SK-N-SH (cell line): ENCODE results near the gene STPG2. TPM values are rescaled to one million over a fixed set of nuclear protein-coding genes. Genes with fewer than 3 reads are reported as not detected.

Experiments used
- CTCF ChIA-PET: fragments of 300-600, 350-600 bp; formaldehyde crosslinking; extraction: SDS; loops from one replicate; lab custom pipeline; 2021; lab: Yijun Ruan, JAX
- POLR2A ChIA-PET: fragments of 350-600 bp; sonication (Branson Sonifier 250); formaldehyde crosslinking; extraction: SDS; loops from one replicate; lab custom pipeline; 2020; ENCODE audit warnings: antibody characterized with exemption, inconsistent platforms; lab: Yijun Ruan, JAX
- DNase-seq: peaks from one replicate; pipeline ENCODE4 v3.0.0; 2012
- H2AFZ ChIP-seq: fragments of 200-600 bp; sonication (generic); 2 replicates; pipeline ENCODE4 v1.8.1; 2016; ENCODE audit warnings: antibody characterized with exemption, mild to moderate bottlenecking, low read depth
- H3F3A ChIP-seq: fragments of 200-600 bp; sonication (generic); replicated peaks from 2 replicates; pipeline ENCODE3; 2016; ENCODE audit warnings: antibody characterized with exemption, mild to moderate bottlenecking; ENCODE audit not compliant: insufficient read depth
- H3K27ac ChIP-seq, 2 experiments: fragments of 200-500 bp in 1 of 2; fragments of 200-600 bp in 1 of 2; sonication (Bioruptor generic) in 1 of 2; sonication (generic), shearing (Covaris generic) in 1 of 2; 2 replicates each; pipeline versions ENCODE4 v1.5.1 to v1.6.1; 2014 to 2016; ENCODE audit warnings: low read depth in 2 of 2, inconsistent platforms in 1 of 2, low read length in 1 of 2, mild to moderate bottlenecking in 1 of 2, mixed read lengths in 1 of 2
- H3K27me3 ChIP-seq: fragments of 200-600 bp; sonication (generic), shearing (Covaris generic); 2 replicates; pipeline ENCODE4 v1.6.1; 2016; ENCODE audit warnings: mixed run types; ENCODE audit not compliant: insufficient read depth
- H3K36me3 ChIP-seq, 2 experiments: fragments of 200-500 bp in 1 of 2; fragments of 200-600 bp in 1 of 2; sonication (Bioruptor generic) in 1 of 2; sonication (generic) in 1 of 2; replicated peaks in 1 of 2; 2 replicates each; pipeline versions ENCODE3 to v1.5.1; 2014 to 2016; ENCODE audit warnings: low read length in 1 of 2, mild to moderate bottlenecking in 1 of 2; ENCODE audit not compliant: insufficient read depth in 2 of 2, control insufficient read depth in 1 of 2
- H3K4me1 ChIP-seq, 2 experiments: fragments of 200-500 bp in 1 of 2; fragments of 200-600 bp in 1 of 2; sonication (Bioruptor generic) in 1 of 2; sonication (generic), shearing (Covaris generic) in 1 of 2; 2 replicates each; pipeline versions ENCODE4 v1.5.1 to v1.6.1; 2014 to 2016; ENCODE audit warnings: low read depth in 1 of 2, low read length in 1 of 2, mixed run types in 1 of 2; ENCODE audit not compliant: insufficient read depth in 2 of 2, control insufficient read depth in 1 of 2
- H3K4me2 ChIP-seq: fragments of 200-600 bp; sonication (generic), shearing (Covaris generic); 2 replicates; pipeline ENCODE4 v1.6.1; 2017; ENCODE audit warnings: mixed run types
- H3K4me3 ChIP-seq, 2 experiments: fragments of 200-500 bp in 1 of 2; fragments of 200-600 bp in 1 of 2; sonication (Bioruptor generic) in 1 of 2; sonication (generic), shearing (Covaris generic) in 1 of 2; 2 replicates each; pipeline versions ENCODE4 v1.5.1 to v1.8.1; 2014 to 2016; ENCODE audit warnings: low read depth in 2 of 2, inconsistent platforms in 1 of 2, low read length in 1 of 2, mild to moderate bottlenecking in 1 of 2, mixed read lengths in 1 of 2, moderate library complexity in 1 of 2
- H3K79me2 ChIP-seq: fragments of 200-600 bp; sonication (generic); 2 replicates; pipeline ENCODE4 v1.8.1; 2017; ENCODE audit warnings: mild to moderate bottlenecking; ENCODE audit not compliant: insufficient read depth
- H3K9ac ChIP-seq: fragments of 200-600 bp; sonication (generic); 2 replicates; pipeline ENCODE4 v1.6.1; 2017; ENCODE audit warnings: mixed run types
- H3K9me2 ChIP-seq: fragments of 200-600 bp; sonication (generic); 2 replicates; pipeline ENCODE4 v1.6.1; 2017; ENCODE audit warnings: mixed run types
- H3K9me3 ChIP-seq: fragments of 200-600 bp; sonication (generic); 2 replicates; pipeline ENCODE4 v1.6.1; 2017; ENCODE audit warnings: mixed run types, mild to moderate bottlenecking, moderate library complexity
- H4K20me1 ChIP-seq: fragments of 200-600 bp; sonication (generic); 2 replicates; pipeline ENCODE4 v1.6.1; 2017; ENCODE audit warnings: mild to moderate bottlenecking, mixed run types; ENCODE audit not compliant: insufficient read depth
- EP300 ChIP-seq, 2 experiments: IDR thresholded peaks; 2 replicates each; pipeline versions ENCODE4 v1.4.0 to v1.6.1; 2012; ENCODE audit warnings: borderline replicate concordance in 1 of 2, low read depth in 1 of 2, low read length in 1 of 2
- EZH2phosphoT487 ChIP-seq: fragments of 200-600 bp; sonication (generic); IDR thresholded peaks from 2 replicates; pipeline ENCODE4 v1.6.1; 2017; ENCODE audit warnings: low read depth, mixed run types, mild to moderate bottlenecking, antibody characterized with exemption, moderate library complexity, borderline replicate concordance
- FOXJ3 ChIP-seq: sonication (generic); formaldehyde crosslinking; IDR thresholded peaks from 2 replicates; pipeline ENCODE4 v1.5.1; 2020; ENCODE audit warnings: mild to moderate bottlenecking, missing genetic modification reagents
- GABPA ChIP-seq: IDR thresholded peaks from 2 replicates; pipeline ENCODE4 v1.4.0; 2012; ENCODE audit warnings: low read depth, mild to moderate bottlenecking
- GATA2 ChIP-seq: sonication (generic); formaldehyde crosslinking; IDR thresholded peaks from 2 replicates; pipeline ENCODE4 v1.5.0; 2020; ENCODE audit warnings: mild to moderate bottlenecking, missing genetic modification reagents
- JUND ChIP-seq: IDR thresholded peaks from 2 replicates; pipeline ENCODE4 v1.4.0; 2012
- MXI1 ChIP-seq: IDR thresholded peaks from 2 replicates; pipeline ENCODE4 v1.6.1; 2012; ENCODE audit warnings: mild to moderate bottlenecking, low read depth, low read length, improper control_type of control experiment
- NFIC ChIP-seq: IDR thresholded peaks from 2 replicates; pipeline ENCODE4 v1.4.0; 2012; ENCODE audit warnings: borderline replicate concordance
- POLR2AphosphoS5 ChIP-seq: IDR thresholded peaks from 2 replicates; pipeline ENCODE4 v1.6.1; 2012; ENCODE audit warnings: low read depth, low read length
- RXRA ChIP-seq: IDR thresholded peaks from 2 replicates; pipeline ENCODE4 v1.4.0; 2012; ENCODE audit warnings: low read depth, mild to moderate bottlenecking, borderline replicate concordance
- SMC3 ChIP-seq: IDR thresholded peaks from 2 replicates; pipeline ENCODE4 v1.6.1; 2012; ENCODE audit warnings: low read depth, low read length, improper control_type of control experiment
- TAF1 ChIP-seq: IDR thresholded peaks from 2 replicates; pipeline ENCODE4 v1.6.1; 2012; ENCODE audit warnings: low read depth, mild to moderate bottlenecking, low read length, moderate library complexity, borderline replicate concordance
- TCF12 ChIP-seq: IDR thresholded peaks from 2 replicates; pipeline ENCODE4 v1.4.0; 2012
- TEAD4 ChIP-seq: IDR thresholded peaks from 2 replicates; pipeline ENCODE4 v1.4.0; 2012; ENCODE audit warnings: mild to moderate bottlenecking, borderline replicate concordance; ENCODE audit not compliant: insufficient read depth
- WGBS: methylation state at CpG from one replicate; pipeline ENCODE4 v1.1.6; 2017; ENCODE audit warnings: low lambda C conversion rate; 5-methylcytosine and 5-hydroxymethylcytosine counted together
- polyA plus RNA-seq, 3 experiments: library from polyadenylated mRNA; depleted of rRNA; stranded (reverse); fragments of >200 nt; gene quantifications; 2 replicates each; pipeline ENCODE4 v1.2.3, GENCODE V29; 2012
- TF ChIP-seq, protein P1 (sequence below): IDR thresholded peaks from 2 replicates; pipeline ENCODE4 v1.4.0; 2012; ENCODE audit warnings: low read depth, borderline replicate concordance
- TF ChIP-seq, protein P2 (sequence below): IDR thresholded peaks from 2 replicates; pipeline ENCODE4; 2012
- TF ChIP-seq, protein P3 (sequence below): IDR thresholded peaks from 2 replicates; pipeline ENCODE4 v1.4.0; 2012; ENCODE audit warnings: low read depth, borderline replicate concordance
- TF ChIP-seq, protein P4 (sequence below): IDR thresholded peaks from 2 replicates; pipeline ENCODE4 v1.4.0; 2012; ENCODE audit warnings: low read depth

Gene STPG2
- polyA plus RNA-seq, 1 of the 3 experiments (the other 2 are of a cell fraction): not detected

DNA sequence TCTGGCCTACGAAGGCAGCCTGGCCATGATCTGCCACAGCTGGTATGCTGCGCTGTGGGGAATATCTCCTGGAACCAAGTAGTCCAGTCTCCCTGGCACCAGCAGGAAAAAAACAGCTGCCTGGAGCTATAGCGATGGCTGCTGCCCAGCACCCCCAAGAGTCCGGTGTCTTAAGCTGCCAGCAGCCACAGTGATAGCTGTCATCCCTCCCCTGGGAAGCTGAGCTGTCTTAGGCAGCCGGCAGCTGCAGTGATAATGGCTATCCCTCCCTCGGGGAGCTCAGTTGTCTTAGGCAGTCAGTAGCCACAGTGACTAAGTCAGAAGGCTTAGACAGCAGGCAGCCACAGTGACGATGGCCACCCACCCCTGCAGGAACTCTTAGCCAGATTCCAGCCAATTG lies 205.1 kb downstream of the STPG2 start:
- WGBS: 29% methylated on average over 2 of the region's 7 CpGs

DNA sequence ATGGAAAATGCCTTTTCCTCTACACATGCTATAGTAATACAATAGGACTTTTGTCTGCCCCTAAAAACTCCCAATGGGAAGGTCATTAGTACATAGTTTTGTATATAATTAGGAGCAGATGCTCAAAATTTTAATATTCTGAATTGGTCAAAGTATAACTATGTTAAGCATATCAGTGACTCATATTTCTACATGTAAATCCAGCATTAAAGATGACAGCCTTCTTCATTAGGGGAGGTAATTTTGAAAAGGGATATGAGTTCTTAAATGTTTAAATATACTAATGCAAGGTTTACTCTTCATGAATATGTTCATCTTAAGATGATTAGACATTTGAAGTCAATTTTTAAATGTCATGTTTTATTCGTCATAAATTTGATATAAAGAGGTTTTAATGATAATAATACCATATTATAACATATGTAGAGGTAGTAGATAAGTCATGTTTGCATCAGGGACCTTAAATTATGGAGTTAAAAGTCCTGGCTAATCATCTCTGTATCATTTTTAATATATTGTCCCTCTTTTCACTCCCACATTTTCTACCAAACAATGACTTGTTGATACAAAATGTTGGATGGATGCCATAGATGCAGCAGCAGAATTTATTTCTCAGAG lies 218.8 kb downstream of the STPG2 start:
- no peak overlapping the region for H2AFZ ChIP-seq
- ChIA-PET POLR2A (no interaction called here), CTCF (no interaction called here)
- TF ChIP-seq GATA2 (CRISPR knock-in tag) (no peak), MXI1 (no peak), RXRA (no peak), EP300 (IDR thresholded peaks at IDR 0.05; ENCODE audit: borderline replicate concordance in 1 of 2, low read depth in 1 of 2, low read length in 1 of 2) (no peak), TAF1 (no peak), POLR2AphosphoS5 (no peak)
- TF ChIP-seq, protein P1, sequence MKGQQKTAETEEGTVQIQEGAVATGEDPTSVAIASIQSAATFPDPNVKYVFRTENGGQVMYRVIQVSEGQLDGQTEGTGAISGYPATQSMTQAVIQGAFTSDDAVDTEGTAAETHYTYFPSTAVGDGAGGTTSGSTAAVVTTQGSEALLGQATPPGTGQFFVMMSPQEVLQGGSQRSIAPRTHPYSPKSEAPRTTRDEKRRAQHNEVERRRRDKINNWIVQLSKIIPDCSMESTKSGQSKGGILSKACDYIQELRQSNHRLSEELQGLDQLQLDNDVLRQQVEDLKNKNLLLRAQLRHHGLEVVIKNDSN: no peak
- no peaks in the 10 kb centered on the region for H3K36me3 ChIP-seq
- no peak overlapping the region for H3K4me2 ChIP-seq
- H3K27ac ChIP-seq: no peak overlapping the region
- H3K79me2 ChIP-seq: no peaks in the 10 kb centered on the region
- H3K27me3 ChIP-seq: no peaks in the 10 kb centered on the region
- H3K4me1 ChIP-seq: no peaks in the 10 kb centered on the region
- no peaks in the 10 kb centered on the region for H3F3A ChIP-seq
- H3K9ac ChIP-seq: no peak overlapping the region
- H4K20me1 ChIP-seq: no peaks in the 10 kb centered on the region
- no peak overlapping the region for H3K4me3 ChIP-seq
- no peak for DNase-seq
- 5% methylated on average over 1 of the region's 1 CpG for WGBS
- no peaks in the 10 kb centered on the region for H3K9me3 ChIP-seq
- H3K9me2 ChIP-seq: no peaks in the 10 kb centered on the region

More for the DNA sequence above, 205.1 kb downstream of the STPG2 start:
- no peaks in the 10 kb centered on the region for H3K27me3 ChIP-seq
- H3F3A ChIP-seq: no peaks in the 10 kb centered on the region
- H4K20me1 ChIP-seq: no peaks in the 10 kb centered on the region
- no peaks in the 10 kb centered on the region for H3K79me2 ChIP-seq
- no peak overlapping the region for H3K4me3 ChIP-seq
- no peak overlapping the region for H3K27ac ChIP-seq
- H3K36me3 ChIP-seq: no peaks in the 10 kb centered on the region
- H3K9me3 ChIP-seq: no peaks in the 10 kb centered on the region; the same call in 1 of the 2 replicates
- ChIA-PET CTCF (no interaction called here), POLR2A (no interaction called here)
- H3K4me1 ChIP-seq: no peaks in the 10 kb centered on the region
- no peak overlapping the region for H3K9ac ChIP-seq
- no peak overlapping the region for H3K4me2 ChIP-seq
- no peak for TF ChIP-seq MXI1
- TF ChIP-seq, protein P2, sequence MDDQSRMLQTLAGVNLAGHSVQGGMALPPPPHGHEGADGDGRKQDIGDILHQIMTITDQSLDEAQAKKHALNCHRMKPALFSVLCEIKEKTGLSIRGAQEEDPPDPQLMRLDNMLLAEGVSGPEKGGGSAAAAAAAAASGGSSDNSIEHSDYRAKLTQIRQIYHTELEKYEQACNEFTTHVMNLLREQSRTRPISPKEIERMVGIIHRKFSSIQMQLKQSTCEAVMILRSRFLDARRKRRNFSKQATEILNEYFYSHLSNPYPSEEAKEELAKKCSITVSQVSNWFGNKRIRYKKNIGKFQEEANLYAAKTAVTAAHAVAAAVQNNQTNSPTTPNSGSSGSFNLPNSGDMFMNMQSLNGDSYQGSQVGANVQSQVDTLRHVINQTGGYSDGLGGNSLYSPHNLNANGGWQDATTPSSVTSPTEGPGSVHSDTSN: no peak
- no peak for TF ChIP-seq TAF1
- no peak for TF ChIP-seq TCF12
- TF ChIP-seq RXRA: no peak
- no peak for TF ChIP-seq SMC3
- no peak for TF ChIP-seq JUND
- no peak for TF ChIP-seq TEAD4
- TF ChIP-seq GABPA: no peak
- TF ChIP-seq NFIC: no peak
- TF ChIP-seq POLR2AphosphoS5: no peak
- TF ChIP-seq, protein P3, sequence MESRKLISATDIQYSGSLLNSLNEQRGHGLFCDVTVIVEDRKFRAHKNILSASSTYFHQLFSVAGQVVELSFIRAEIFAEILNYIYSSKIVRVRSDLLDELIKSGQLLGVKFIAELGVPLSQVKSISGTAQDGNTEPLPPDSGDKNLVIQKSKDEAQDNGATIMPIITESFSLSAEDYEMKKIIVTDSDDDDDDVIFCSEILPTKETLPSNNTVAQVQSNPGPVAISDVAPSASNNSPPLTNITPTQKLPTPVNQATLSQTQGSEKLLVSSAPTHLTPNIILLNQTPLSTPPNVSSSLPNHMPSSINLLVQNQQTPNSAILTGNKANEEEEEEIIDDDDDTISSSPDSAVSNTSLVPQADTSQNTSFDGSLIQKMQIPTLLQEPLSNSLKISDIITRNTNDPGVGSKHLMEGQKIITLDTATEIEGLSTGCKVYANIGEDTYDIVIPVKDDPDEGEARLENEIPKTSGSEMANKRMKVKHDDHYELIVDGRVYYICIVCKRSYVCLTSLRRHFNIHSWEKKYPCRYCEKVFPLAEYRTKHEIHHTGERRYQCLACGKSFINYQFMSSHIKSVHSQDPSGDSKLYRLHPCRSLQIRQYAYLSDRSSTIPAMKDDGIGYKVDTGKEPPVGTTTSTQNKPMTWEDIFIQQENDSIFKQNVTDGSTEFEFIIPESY: no peak
- TF ChIP-seq EZH2phosphoT487: no peak
- no peak for TF ChIP-seq FOXJ3 (CRISPR knock-in tag)
- TF ChIP-seq, protein P4, sequence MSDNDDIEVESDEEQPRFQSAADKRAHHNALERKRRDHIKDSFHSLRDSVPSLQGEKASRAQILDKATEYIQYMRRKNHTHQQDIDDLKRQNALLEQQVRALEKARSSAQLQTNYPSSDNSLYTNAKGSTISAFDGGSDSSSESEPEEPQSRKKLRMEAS: no peak
- H3K9me2 ChIP-seq: no peaks in the 10 kb centered on the region
- no peak for DNase-seq
- H2AFZ ChIP-seq: no peak overlapping the region
